ENCODE results near the gene ARHGEF7. TPM values are rescaled to one million over a fixed set of nuclear protein-coding genes. Genes with fewer than 3 reads are reported as not detected.

ARHGEF7 gene
- total RNA-seq, 2 donors from 2014 or later, result 57.9 to 97.3 TPM

DNA sequence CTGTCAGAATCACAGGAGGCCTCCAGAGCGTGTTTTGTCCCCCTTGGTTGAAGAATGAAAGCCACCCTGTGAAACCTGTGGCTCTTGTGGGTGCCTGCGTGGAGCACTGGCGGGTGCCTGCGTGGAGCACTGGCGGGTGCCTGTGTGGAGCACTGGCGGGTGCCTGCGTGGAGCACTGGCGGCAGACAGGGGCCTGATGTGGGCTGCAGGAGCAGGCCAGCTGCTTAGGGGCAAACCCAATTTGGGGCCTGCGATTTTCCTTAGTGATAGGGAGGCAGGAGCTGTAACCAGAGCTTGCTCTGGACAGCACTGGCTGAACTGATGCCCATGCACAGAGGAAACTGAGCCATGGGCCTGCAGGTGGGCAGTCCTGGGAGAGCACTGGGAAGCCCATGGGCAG lies 24.3 kb downstream of the ARHGEF7 start:
- intact Hi-C loops (cut with DNase I), result no loop called here
- TF ChIP-seq CTCF (IDR thresholded peaks at IDR 0.05), result no peak
- TF ChIP-seq POLR2AphosphoS5 (IDR thresholded peaks at IDR 0.05), result no peak
- no peak for TF ChIP-seq POLR2A (IDR thresholded peaks at IDR 0.05)
- Histone ChIP-seq H3K36me3 (no peaks in the 10 kb centered on the region), H3K27me3 (replicated peaks; ENCODE audit: insufficient read depth) (no peaks in the 10 kb centered on the region), H3K27ac (no peak overlapping the region), H3K9me3 (no peaks in the 10 kb centered on the region), H3K4me1 (replicated peaks) (no peaks in the 10 kb centered on the region), H3K4me3 (no peak overlapping the region)
- no peak for DNase-seq (ENCODE audit: low spot score)
- WGBS, result 93% methylated on average over 9 of the region's 9 CpGs

- WGBS, result 74% methylated on average over 9 of the region's 9 CpGs
- Histone ChIP-seq H3K9me3 (no peaks in the 10 kb centered on the region), H3K4me3 (no peak overlapping the region), H3K27ac (no peak overlapping the region), H3K4me1 (replicated peaks) (no peaks in the 10 kb centered on the region), H3K27me3 (replicated peaks; ENCODE audit: insufficient read depth) (no peaks in the 10 kb centered on the region), H3K36me3 (no peaks in the 10 kb centered on the region)
- no peak for DNase-seq (ENCODE audit: low spot score)
- intact Hi-C loops (cut with DNase I), result no loop called here
- TF ChIP-seq POLR2A (IDR thresholded peaks at IDR 0.05) (no peak), POLR2AphosphoS5 (IDR thresholded peaks at IDR 0.05) (no peak), CTCF (IDR thresholded peaks at IDR 0.05) (no peak)
These were observed 24.9 kb downstream of the ARHGEF7 start for GRCh38 chr13:111139873-111140561.

- H3K4me3 ChIP-seq, result no peak overlapping the region
- no peak for DNase-seq (ENCODE audit: low spot score)
- no peaks in the 10 kb centered on the region for H3K36me3 ChIP-seq
- H3K4me1 ChIP-seq (replicated peaks), result no peaks in the 10 kb centered on the region
- 82% methylated on average over 6 of the region's 6 CpGs for WGBS
- H3K27ac ChIP-seq, result no peak overlapping the region
- no peaks in the 10 kb centered on the region for H3K27me3 ChIP-seq (replicated peaks; ENCODE audit: insufficient read depth)
- intact Hi-C loops (cut with DNase I), result no loop called here
- no peaks in the 10 kb centered on the region for H3K9me3 ChIP-seq
- no peak for TF ChIP-seq POLR2AphosphoS5 (IDR thresholded peaks at IDR 0.05)
- TF ChIP-seq CTCF (IDR thresholded peaks at IDR 0.05), result no peak
- no peak for TF ChIP-seq POLR2A (IDR thresholded peaks at IDR 0.05)
These were observed 25.5 kb downstream of the ARHGEF7 start for GRCh38 chr13:111140562-111141105.

- intact Hi-C loops (cut with DNase I), result no loop called here
These were observed 27.4 kb downstream of the ARHGEF7 start for GRCh38 chr13:111142472-111142871.

More at GRCh38 chr13:111142472-111142871, 27.4 kb downstream of the ARHGEF7 start:
- H3K27me3 ChIP-seq (replicated peaks; ENCODE audit: insufficient read depth), result no peaks in the 10 kb centered on the region
- DNase-seq (ENCODE audit: low spot score), result no peak
- TF ChIP-seq POLR2AphosphoS5 (IDR thresholded peaks at IDR 0.05) (no peak), POLR2A (IDR thresholded peaks at IDR 0.05) (no peak), CTCF (IDR thresholded peaks at IDR 0.05) (no peak)
- 84% methylated on average over 1 of the region's 1 CpG for WGBS
- H3K36me3 ChIP-seq, result no peaks in the 10 kb centered on the region
- H3K9me3 ChIP-seq, result no peaks in the 10 kb centered on the region
- H3K4me3 ChIP-seq, result no peak overlapping the region
- no peaks in the 10 kb centered on the region for H3K4me1 ChIP-seq (replicated peaks)
- H3K27ac ChIP-seq, result no peak overlapping the region
